Neural progenitor cell (in vitro differentiated cells): Measurements from ENCODE around the gene JADE2.

ENCODE experiments used
- CTCF ChIP-seq: fragments of 200-600 bp; sonication (generic); IDR thresholded peaks from 2 replicates; pipeline ENCODE4 v1.5.1; 2017; ENCODE audit warnings: antibody characterized with exemption, mild to moderate bottlenecking
- EZH2 ChIP-seq: fragments of 200-600 bp; sonication (generic); IDR thresholded peaks from 2 replicates; pipeline ENCODE4 v1.6.1; 2017; ENCODE audit warnings: antibody characterized with exemption, mild to moderate bottlenecking, moderate library complexity

- TF ChIP-seq CTCF (no peak), EZH2 (no peak)
These were observed 56.8 kb downstream of the JADE2 start for GRCh38 chr5:134582281-134582680.
